Measurements from ENCODE around the gene RING1.

- TF ChIP-seq TEAD4 (IDR thresholded peaks at IDR 0.05) (no peak), REST (IDR thresholded peaks at IDR 0.05; ENCODE audit: low read depth) (no peak), RAD21 (IDR thresholded peaks at IDR 0.05; ENCODE audit: low read depth) (no peak), NFIC (IDR thresholded peaks at IDR 0.05) (no peak), EP300 (IDR thresholded peaks at IDR 0.05; ENCODE audit: borderline replicate concordance) (no peak)
These were observed 6.4 kb upstream of the RING1 start for GRCh38 chr6:33201935-33202334.

Data from Ishikawa (cell line).